HepG2 (cell line): ENCODE measurements around the gene ARMH1. TPM values are rescaled to one million over a fixed set of nuclear protein-coding genes. Genes with fewer than 3 reads are reported as not detected.

Experiments used
- ARID4A ChIP-seq: sonication (generic); formaldehyde crosslinking; IDR thresholded peaks from 2 replicates; pipeline ENCODE4 v1.5.0; 2020; ENCODE audit warnings: mild to moderate bottlenecking, missing genetic modification reagents, borderline replicate concordance
- CHD2 ChIP-seq: IDR thresholded peaks from 2 replicates; pipeline ENCODE4 v1.6.1; 2011; ENCODE audit warnings: low read depth, low read length, improper control_type of control experiment
- ELF1 ChIP-seq: sonication (generic); formaldehyde crosslinking; IDR thresholded peaks from 2 replicates; pipeline ENCODE4 v1.4.0; 2020; ENCODE audit warnings: missing genetic modification reagents
- FOXA1 ChIP-seq, 2 experiments: fragments of 450-650 bp in 1 of 2; sonication (generic) in 1 of 2; formaldehyde crosslinking in 1 of 2; IDR thresholded peaks; 2 replicates each; pipeline versions ENCODE4 v1.4.0 to v1.6.1; 2016 to 2020; ENCODE audit warnings: missing genetic modification reagents in 1 of 2
- HMGXB3 ChIP-seq: sonication (generic); formaldehyde crosslinking; IDR thresholded peaks from 2 replicates; pipeline ENCODE4 v1.4.0; 2020; ENCODE audit warnings: missing genetic modification reagents, borderline replicate concordance
- ISX ChIP-seq: sonication (generic); formaldehyde crosslinking; conservative IDR thresholded peaks from 2 replicates; pipeline ENCODE4 v1.5.0; 2020; ENCODE audit warnings: missing genetic modification reagents
- PBX3 ChIP-seq: sonication (generic); formaldehyde crosslinking; IDR thresholded peaks from 2 replicates; pipeline ENCODE4 v1.8.1; 2023; ENCODE audit warnings: missing genetic modification reagents, inconsistent platforms, borderline replicate concordance
- PRDM10 ChIP-seq: sonication (generic); formaldehyde crosslinking; IDR thresholded peaks from 2 replicates; pipeline ENCODE4 v1.4.0; 2020; ENCODE audit warnings: low read depth, missing genetic modification reagents
- SIN3B ChIP-seq: fragments of 150-350 bp; IDR thresholded peaks from 2 replicates; pipeline ENCODE4 v1.6.1; 2014; ENCODE audit warnings: low read length
- ZNF224 ChIP-seq: sonication (generic); formaldehyde crosslinking; IDR thresholded peaks from 2 replicates; pipeline ENCODE4 v1.5.0; 2020; ENCODE audit warnings: mild to moderate bottlenecking, missing genetic modification reagents
- ZNF589 ChIP-seq: sonication (generic); formaldehyde crosslinking; conservative IDR thresholded peaks from 2 replicates; pipeline ENCODE4 v1.8.0; 2022; ENCODE audit warnings: mild to moderate bottlenecking, moderate library complexity, missing genetic modification reagents
- ZNF761 ChIP-seq: sonication (generic); formaldehyde crosslinking; conservative IDR thresholded peaks from 2 replicates; pipeline ENCODE4 v1.4.0; 2020; ENCODE audit warnings: mild to moderate bottlenecking, missing genetic modification reagents
- ZNF776 ChIP-seq: sonication (generic); formaldehyde crosslinking; IDR thresholded peaks from 2 replicates; pipeline ENCODE4 v1.4.0; 2020; ENCODE audit warnings: mild to moderate bottlenecking, missing genetic modification reagents
- polyA plus RNA-seq, 8 experiments: library from polyadenylated mRNA; depleted of rRNA in 3 of 8; stranded (reverse) in 7 of 8; unstranded in 1 of 8; fragments of >200 nt; fragmentation: Illumina TruSeq in 4 of 8; extraction: Trizol in 4 of 8; gene quantifications; 2 replicates each; pipeline versions ENCODE4 v1.2.1 to v1.2.3, GENCODE V29; 2011 to 2016; ENCODE audit warnings: low read depth in 4 of 8, missing spikeins in 1 of 8, mixed read lengths in 1 of 8; ENCODE audit not compliant: insufficient read depth in 1 of 8
- total RNA-seq, 5 experiments: library from RNA; depleted of rRNA; stranded (reverse); fragments of >200 nt; fragmentation: Illumina TruSeq; extraction: Trizol; gene quantifications; 2 replicates each; pipeline ENCODE4 v1.2.3, GENCODE V29; 2016; ENCODE audit warnings: low read depth in 1 of 5

Gene ARMH1
- total and polyA plus RNA-seq, 2 of the 13 experiments (the other 11 are each of a cell fraction or from before 2014, with no cell fraction given): 0.69 TPM; not detected in 1

GRCh38 chr1:44730741-44731512 is 56.4 kb downstream of the ARMH1 start, which contains the start of gene RNU5D-1 (continued):
- no peak; the same call in 1 of the 2 replicates for TF ChIP-seq PRDM10 (CRISPR knock-in tag)
- no peak; the same call in 1 of the 2 replicates for TF ChIP-seq HMGXB3 (CRISPR knock-in tag)
- peak; percentile 36; the same call in 1 of the 2 replicates for TF ChIP-seq ARID4A (CRISPR knock-in tag)
- TF ChIP-seq ZNF776 (CRISPR knock-in tag): no peak
- TF ChIP-seq FOXA1 (IDR thresholded peaks at IDR 0.05): no peak
- no peak for TF ChIP-seq FOXA1 (CRISPR knock-in tag; IDR thresholded peaks at IDR 0.05)
- TF ChIP-seq ZNF224: no peak
- no peak for TF ChIP-seq PBX3 (CRISPR knock-in tag)
- TF ChIP-seq ZNF761 (CRISPR knock-in tag): no peak
- TF ChIP-seq ELF1 (CRISPR knock-in tag): peak; percentile 31; the same call in 1 of the 2 replicates
- TF ChIP-seq ISX (CRISPR knock-in tag): no peak
- TF ChIP-seq SIN3B: no peak
- no peak for TF ChIP-seq CHD2
- no peak for TF ChIP-seq ZNF589 (CRISPR knock-in tag)
